C4-2B (cell line): ENCODE data around the gene SLC2A4RG.

ENCODE experiments used
- CTCF ChIP-seq: fragments of 450-650 bp; conservative IDR thresholded peaks from 2 replicates; pipeline ENCODE4 v1.5.1; 2017; ENCODE audit warnings: mild to moderate bottlenecking
- ZFX ChIP-seq: fragments of 450-650 bp; IDR thresholded peaks from 2 replicates; pipeline ENCODE4 v1.6.1; 2017

GRCh38 chr20:63693083-63693732 is 46.4 kb upstream of the SLC2A4RG start:
- no peak for TF ChIP-seq CTCF
- no peak for TF ChIP-seq ZFX
